Measurements from ENCODE around the gene PTOV1. TPM values are rescaled to one million over a fixed set of nuclear protein-coding genes. Genes with fewer than 3 reads are reported as not detected.

PTOV1 gene
- total and polyA plus RNA-seq, 2 of the 4 experiments (the other 2 are of a cell fraction), result 34.4 to 107 TPM

- H2BK5ac ChIP-seq (ENCODE audit: low read depth, low read length, poor library complexity, severe bottlenecking), result no peak overlapping the region
- dilution Hi-C loops (cut with HindIII; ENCODE audit: low sequenced_read_pairs, unreplicated experiment), result no loop called here
- DNase-seq (no peak), ATAC-seq (ENCODE audit: low read depth) (no peak)
- ChIA-PET CTCF (no interaction called here), POLR2A (ENCODE audit: unreplicated experiment) (no interaction called here)
- no peak overlapping the region for H3K23ac ChIP-seq (ENCODE audit: low read depth, low read length)
- H4K8ac ChIP-seq (ENCODE audit: low read depth in 2 of 2, low read length in 2 of 2), result no peak overlapping the region
- no peak overlapping the region for H2BK120ac ChIP-seq (ENCODE audit: low read depth, low read length)
- no peak overlapping the region for H3K9ac ChIP-seq (ENCODE audit: low read depth, low read length)
- TF ChIP-seq RCOR1 (IDR thresholded peaks at IDR 0.05; ENCODE audit: insufficient replicate concordance, low read length) (no peak), MXI1 (IDR thresholded peaks at IDR 0.05; ENCODE audit: borderline replicate concordance, low read depth, low read length) (no peak), USF2 (IDR thresholded peaks at IDR 0.05; ENCODE audit: low read depth, low read length) (no peak), FOS (IDR thresholded peaks at IDR 0.05; ENCODE audit: low read depth, low read length) (no peak), BHLHE40 (IDR thresholded peaks at IDR 0.05; ENCODE audit: low read depth, low read length) (no peak), RFX5 (IDR thresholded peaks at IDR 0.05; ENCODE audit: low read depth, low read length) (no peak), MAFK (IDR thresholded peaks at IDR 0.05; ENCODE audit: low read depth, low read length) (no peak), CTCF (conservative IDR thresholded peaks at IDR 0.05; ENCODE audit: low read depth, low read length) (no peak), CEBPB (IDR thresholded peaks at IDR 0.05; ENCODE audit: low read depth, low read length) (no peak), ELK1 (IDR thresholded peaks at IDR 0.05; ENCODE audit: borderline replicate concordance, low read depth, low read length) (no peak), RAD21 (IDR thresholded peaks at IDR 0.05; ENCODE audit: low read length) (no peak), NFE2L2 (IDR thresholded peaks at IDR 0.05; ENCODE audit: low read depth, low read length) (no peak), SMC3 (IDR thresholded peaks at IDR 0.05; ENCODE audit: low read depth, low read length) (no peak), MAZ (IDR thresholded peaks at IDR 0.05; ENCODE audit: borderline replicate concordance, low read depth, low read length) (no peak), POLR2A (IDR thresholded peaks at IDR 0.05; ENCODE audit: low read depth, low read length) (no peak), CHD1 (IDR thresholded peaks at IDR 0.05; ENCODE audit: low read depth, low read length) (no peak)
- no peak overlapping the region for H4K91ac ChIP-seq (ENCODE audit: insufficient read depth, low read depth, low read length)
- H2BK15ac ChIP-seq (ENCODE audit: low read depth, low read length), result no peak overlapping the region
- peaks cover 22 to 77% of the 10 kb centered on the region in 2 experiments for H3K79me1 ChIP-seq (ENCODE audit: low read depth in 1 of 2, low read length in 2 of 2)
- H3K27me3 ChIP-seq (ENCODE audit: control insufficient read depth, insufficient read depth, low read length), result no peaks in the 10 kb centered on the region
- no peak overlapping the region for H2AFZ ChIP-seq (replicated peaks; ENCODE audit: low read length, poor library complexity)
- peaks cover 6% of the 10 kb centered on the region for H3K4me1 ChIP-seq (ENCODE audit: control insufficient read depth, insufficient read depth, low read length)
- no TSS peak for BruUV-seq (replicated peaks)
- H3K4me3 ChIP-seq (ENCODE audit: insufficient read depth, low read depth, low read length), result no peak overlapping the region
- peaks cover 24% of the 10 kb centered on the region for H3K36me3 ChIP-seq (ENCODE audit: control insufficient read depth, insufficient read depth, low read length)
- no peak overlapping the region for H2AK5ac ChIP-seq (ENCODE audit: low read depth, low read length)
- no peak overlapping the region for H3K4ac ChIP-seq (ENCODE audit: low read depth, low read length)
- no peak overlapping the region for H3K18ac ChIP-seq (ENCODE audit: low read depth, low read length)
- no peak overlapping the region for H3K4me2 ChIP-seq (ENCODE audit: low read depth, low read length)
- no peaks in the 10 kb centered on the region for H3K9me3 ChIP-seq (ENCODE audit: control insufficient read depth, insufficient read depth, low read length)
- H2BK20ac ChIP-seq (ENCODE audit: low read depth, low read length), result no peak overlapping the region
- in situ Hi-C loops (cut with MboI; ENCODE audit: low sequenced_read_pairs), result no loop called here
- H3K27ac ChIP-seq (ENCODE audit: insufficient read depth, low read length), result no peak overlapping the region
- peaks cover 3% of the 10 kb centered on the region; the same call in 1 of the 2 replicates for H3K9me1 ChIP-seq (ENCODE audit: insufficient read depth, low read length)
- no peak overlapping the region for H4K5ac ChIP-seq (ENCODE audit: low read depth, low read length)
- H3K56ac ChIP-seq (ENCODE audit: extremely low read depth, insufficient read depth, low read length), result no peak overlapping the region
- peaks cover 29% of the 10 kb centered on the region for H4K20me1 ChIP-seq (ENCODE audit: insufficient read depth, low read length)
- WGBS, 2 experiments (ENCODE audit: extremely low coverage in 2 of 2, insufficient read length in 1 of 2), result 80% methylated on average over 3 of the region's 12 CpGs; no CpG with 5 or more reads in 1 of the 2 experiments
- H3K14ac ChIP-seq (replicated peaks; ENCODE audit: low read depth, low read length), result no peak overlapping the region
- intact Hi-C loops (cut with micrococcal nuclease), result no loop called here
- peak overlapping the region; percentile 42 for H2AK9ac ChIP-seq (replicated peaks; ENCODE audit: low read depth, low read length, poor library complexity)
Measured at GRCh38 chr19:49823472-49823871, 27.5 kb upstream of the PTOV1 start.
